GM23338 (cell line): Measurements from ENCODE around the gene TBC1D2B. TPM values are rescaled to one million over a fixed set of nuclear protein-coding genes. Genes with fewer than 3 reads are reported as not detected.

Experiments used
- ATAC-seq: fragments of 200-7000 bp; cut with Tn5 transposase; 3 replicates; pipeline ENCODE4 v1.9.1; 2020
- DNase-seq: peaks from one replicate; pipeline ENCODE4 v3.0.0-alpha.2; 2015; ENCODE audit warnings: low spot score
- H2AFZ ChIP-seq: fragments of 200-600 bp; sonication (generic); 2 replicates; pipeline ENCODE4 v1.8.0; 2016; ENCODE audit warnings: antibody characterized with exemption, mild to moderate bottlenecking, moderate library complexity
- H3F3A ChIP-seq: fragments of 200-600 bp; sonication (generic); replicated peaks from 2 replicates; pipeline ENCODE4 v1.8.0; 2017; ENCODE audit warnings: antibody characterized with exemption, mixed run types, low read depth
- H3K27ac ChIP-seq: fragments of 200-600 bp; sonication (generic); 2 replicates; pipeline ENCODE4 v1.6.1; 2016; ENCODE audit warnings: low read depth
- H3K27me3 ChIP-seq: fragments of 200-600 bp; sonication (generic); 2 replicates; pipeline ENCODE4 v1.8.0; 2016; ENCODE audit warnings: mild to moderate bottlenecking, mixed run types, moderate library complexity; ENCODE audit not compliant: insufficient read depth
- H3K36me3 ChIP-seq: fragments of 200-600 bp; sonication (generic); 2 replicates; pipeline ENCODE4 v1.8.0; 2016; ENCODE audit warnings: mild to moderate bottlenecking; ENCODE audit not compliant: insufficient read depth
- H3K4me1 ChIP-seq: fragments of 200-600 bp; sonication (generic); 2 replicates; pipeline ENCODE4 v1.8.0; 2016; ENCODE audit warnings: mild to moderate bottlenecking, moderate library complexity; ENCODE audit not compliant: insufficient read depth
- H3K4me2 ChIP-seq: fragments of 200-600 bp; sonication (generic); 2 replicates; pipeline ENCODE4 v1.7.1; 2017; ENCODE audit warnings: mixed run types
- H3K4me3 ChIP-seq: fragments of 200-600 bp; sonication (generic); 2 replicates; pipeline ENCODE4 v1.6.1; 2016; ENCODE audit warnings: mixed run types
- H3K79me2 ChIP-seq: fragments of 200-600 bp; sonication (generic); replicated peaks from 2 replicates; pipeline ENCODE4 v1.8.0; 2017; ENCODE audit warnings: mild to moderate bottlenecking; ENCODE audit not compliant: insufficient read depth
- H3K9me2 ChIP-seq: fragments of 200-600 bp; sonication (generic); 2 replicates; pipeline ENCODE4 v1.8.0; 2017; ENCODE audit not compliant: insufficient read depth
- H4K20me1 ChIP-seq: fragments of 200-600 bp; sonication (generic); replicated peaks from 2 replicates; pipeline ENCODE4 v1.8.0; 2017; ENCODE audit warnings: mild to moderate bottlenecking; ENCODE audit not compliant: insufficient read depth
- H3K27ac Mint-ChIP-seq: 2 replicates; pipeline ENCODE4 v1.8.0; 2020; ENCODE audit warnings: inconsistent platforms, mild to moderate bottlenecking, moderate library complexity, mixed read lengths
- H3K27me3 Mint-ChIP-seq: 3 replicates; pipeline ENCODE4 v1.8.0; 2022; ENCODE audit warnings: low read depth, mild to moderate bottlenecking, moderate library complexity, mixed read lengths, inconsistent platforms; ENCODE audit not compliant: insufficient read depth, poor library complexity
- H3K36me3 Mint-ChIP-seq: 3 replicates; pipeline ENCODE4 v1.8.0; 2021; ENCODE audit warnings: low read depth, mild to moderate bottlenecking, inconsistent platforms, moderate library complexity, mixed read lengths
- H3K4me1 Mint-ChIP-seq: 3 replicates; pipeline ENCODE4 v1.8.0; 2020; ENCODE audit warnings: mild to moderate bottlenecking, inconsistent platforms, mixed read lengths
- H3K4me3 Mint-ChIP-seq: 3 replicates; pipeline ENCODE4 v1.8.0; 2021; ENCODE audit warnings: moderate library complexity, mild to moderate bottlenecking, inconsistent platforms, mixed read lengths
- H3K9me3 Mint-ChIP-seq: 3 replicates; pipeline ENCODE4 v1.8.0; 2020; ENCODE audit warnings: moderate library complexity, mild to moderate bottlenecking, inconsistent platforms, mixed read lengths
- CREB1 ChIP-seq: fragments of 250-450 bp; sonication (Bioruptor Pico); IDR thresholded peaks from 2 replicates; pipeline ENCODE4 v1.5.0; 2020; ENCODE audit warnings: low read depth, mild to moderate bottlenecking, moderate library complexity
- EZH2 ChIP-seq: fragments of 200-600 bp; sonication (generic); IDR thresholded peaks from one replicate; pipeline ENCODE4 v1.8.0; 2017; ENCODE audit warnings: antibody characterized with exemption, mild to moderate bottlenecking, low read depth; ENCODE audit not compliant: unreplicated experiment
- EZH2phosphoT487 ChIP-seq: fragments of 200-600 bp; sonication (generic); IDR thresholded peaks from one replicate; pipeline ENCODE4 v1.8.1; 2018; ENCODE audit warnings: antibody characterized with exemption; ENCODE audit not compliant: unreplicated experiment
- JUNB ChIP-seq: IDR thresholded peaks from one replicate; pipeline ENCODE4 v1.6.1; 2016; ENCODE audit warnings: antibody characterized with exemption; ENCODE audit not compliant: unreplicated experiment
- NANOG ChIP-seq: IDR thresholded peaks from 2 replicates; pipeline ENCODE4 v1.6.1; 2016; ENCODE audit warnings: antibody characterized with exemption, borderline replicate concordance
- POLR2AphosphoS5 ChIP-seq: IDR thresholded peaks from 2 replicates; pipeline ENCODE4 v1.6.1; 2016; ENCODE audit warnings: antibody characterized with exemption, low read depth
- REST ChIP-seq: IDR thresholded peaks from one replicate; pipeline ENCODE4 v1.6.1; 2018; ENCODE audit warnings: antibody characterized with exemption; ENCODE audit not compliant: unreplicated experiment
- STAT1 ChIP-seq: IDR thresholded peaks from one replicate; pipeline ENCODE4 v1.6.1; 2016; ENCODE audit warnings: antibody characterized with exemption; ENCODE audit not compliant: unreplicated experiment
- ZNF114 ChIP-seq: fragments of 250-450 bp; sonication (Bioruptor Pico); IDR thresholded peaks from 2 replicates; pipeline ENCODE4 v1.5.0; 2020; ENCODE audit warnings: mild to moderate bottlenecking, moderate library complexity
- ZNF331 ChIP-seq: fragments of 250-450 bp; sonication (Bioruptor Pico); IDR thresholded peaks from 2 replicates; pipeline ENCODE4 v1.5.0; 2020; ENCODE audit warnings: low read depth, mild to moderate bottlenecking, moderate library complexity
- polyA plus RNA-seq: library from polyadenylated mRNA; unstranded; fragments of >200 nt; fragmentation: Nextera tagmentation; extraction: Ambion mirVana; gene quantifications from 2 replicates; pipeline ENCODE4 v1.2.1, GENCODE V29; 2016
- total RNA-seq: library from RNA; depleted of rRNA; stranded (reverse); fragments of >200 nt; shearing (Covaris generic); gene quantifications from 2 replicates; pipeline ENCODE4 v1.2.3, GENCODE V29; 2014
- TF ChIP-seq, protein P1 (sequence below): fragments of 250-450 bp; sonication (Bioruptor Pico); IDR thresholded peaks from 2 replicates; pipeline ENCODE4 v1.5.0; 2020; ENCODE audit warnings: mild to moderate bottlenecking, moderate library complexity
- TF ChIP-seq, protein P2 (sequence below), 2 experiments: fragments of 200-600 bp in 1 of 2; sonication (generic) in 1 of 2; conservative IDR thresholded peaks; 2 replicates each; pipeline versions ENCODE4 v1.5.1 to v1.6.1; 2016 to 2017; ENCODE audit warnings: antibody characterized with exemption in 2 of 2, low read depth in 2 of 2, mild to moderate bottlenecking in 2 of 2, moderate library complexity in 1 of 2
- TF ChIP-seq, protein P3 (sequence below): IDR thresholded peaks from 2 replicates; pipeline ENCODE4 v1.6.1; 2016; ENCODE audit warnings: antibody characterized with exemption

The TBC1D2B gene
- total and polyA plus RNA-seq, 2 experiments from 2014 or later, result 3.6 to 17.8 TPM

GRCh38 chr15:77992356-77993222 is 84.9 kb downstream of the TBC1D2B start:
- Mint-ChIP-seq H3K36me3 (peaks cover 2% of the 10 kb centered on the region; the same call in 1 of the 3 replicates), H3K27me3 (peaks cover 12% of the 10 kb centered on the region), H3K9me3 (no peaks in the 10 kb centered on the region; the same call in 2 of the 3 replicates), H3K27ac (no peak overlapping the region), H3K4me1 (peaks cover 19% of the 10 kb centered on the region), H3K4me3 (no peak overlapping the region; the same call in 2 of the 3 replicates)
- no peak overlapping the region for H2AFZ ChIP-seq
- H4K20me1 ChIP-seq, result no peaks in the 10 kb centered on the region
- H3K4me2 ChIP-seq, result no peak overlapping the region
- H3K36me3 ChIP-seq, result no peaks in the 10 kb centered on the region
- no peaks in the 10 kb centered on the region for H3K27me3 ChIP-seq
- DNase-seq, result no peak
- TF ChIP-seq EZH2phosphoT487 (no peak), JUNB (no peak), ZNF331 (CRISPR knock-in tag) (no peak), ZNF114 (CRISPR knock-in tag) (no peak), CREB1 (CRISPR knock-in tag) (no peak), NANOG (no peak), EZH2 (no peak), STAT1 (no peak), REST (no peak), POLR2AphosphoS5 (no peak)
- TF ChIP-seq, protein P1, sequence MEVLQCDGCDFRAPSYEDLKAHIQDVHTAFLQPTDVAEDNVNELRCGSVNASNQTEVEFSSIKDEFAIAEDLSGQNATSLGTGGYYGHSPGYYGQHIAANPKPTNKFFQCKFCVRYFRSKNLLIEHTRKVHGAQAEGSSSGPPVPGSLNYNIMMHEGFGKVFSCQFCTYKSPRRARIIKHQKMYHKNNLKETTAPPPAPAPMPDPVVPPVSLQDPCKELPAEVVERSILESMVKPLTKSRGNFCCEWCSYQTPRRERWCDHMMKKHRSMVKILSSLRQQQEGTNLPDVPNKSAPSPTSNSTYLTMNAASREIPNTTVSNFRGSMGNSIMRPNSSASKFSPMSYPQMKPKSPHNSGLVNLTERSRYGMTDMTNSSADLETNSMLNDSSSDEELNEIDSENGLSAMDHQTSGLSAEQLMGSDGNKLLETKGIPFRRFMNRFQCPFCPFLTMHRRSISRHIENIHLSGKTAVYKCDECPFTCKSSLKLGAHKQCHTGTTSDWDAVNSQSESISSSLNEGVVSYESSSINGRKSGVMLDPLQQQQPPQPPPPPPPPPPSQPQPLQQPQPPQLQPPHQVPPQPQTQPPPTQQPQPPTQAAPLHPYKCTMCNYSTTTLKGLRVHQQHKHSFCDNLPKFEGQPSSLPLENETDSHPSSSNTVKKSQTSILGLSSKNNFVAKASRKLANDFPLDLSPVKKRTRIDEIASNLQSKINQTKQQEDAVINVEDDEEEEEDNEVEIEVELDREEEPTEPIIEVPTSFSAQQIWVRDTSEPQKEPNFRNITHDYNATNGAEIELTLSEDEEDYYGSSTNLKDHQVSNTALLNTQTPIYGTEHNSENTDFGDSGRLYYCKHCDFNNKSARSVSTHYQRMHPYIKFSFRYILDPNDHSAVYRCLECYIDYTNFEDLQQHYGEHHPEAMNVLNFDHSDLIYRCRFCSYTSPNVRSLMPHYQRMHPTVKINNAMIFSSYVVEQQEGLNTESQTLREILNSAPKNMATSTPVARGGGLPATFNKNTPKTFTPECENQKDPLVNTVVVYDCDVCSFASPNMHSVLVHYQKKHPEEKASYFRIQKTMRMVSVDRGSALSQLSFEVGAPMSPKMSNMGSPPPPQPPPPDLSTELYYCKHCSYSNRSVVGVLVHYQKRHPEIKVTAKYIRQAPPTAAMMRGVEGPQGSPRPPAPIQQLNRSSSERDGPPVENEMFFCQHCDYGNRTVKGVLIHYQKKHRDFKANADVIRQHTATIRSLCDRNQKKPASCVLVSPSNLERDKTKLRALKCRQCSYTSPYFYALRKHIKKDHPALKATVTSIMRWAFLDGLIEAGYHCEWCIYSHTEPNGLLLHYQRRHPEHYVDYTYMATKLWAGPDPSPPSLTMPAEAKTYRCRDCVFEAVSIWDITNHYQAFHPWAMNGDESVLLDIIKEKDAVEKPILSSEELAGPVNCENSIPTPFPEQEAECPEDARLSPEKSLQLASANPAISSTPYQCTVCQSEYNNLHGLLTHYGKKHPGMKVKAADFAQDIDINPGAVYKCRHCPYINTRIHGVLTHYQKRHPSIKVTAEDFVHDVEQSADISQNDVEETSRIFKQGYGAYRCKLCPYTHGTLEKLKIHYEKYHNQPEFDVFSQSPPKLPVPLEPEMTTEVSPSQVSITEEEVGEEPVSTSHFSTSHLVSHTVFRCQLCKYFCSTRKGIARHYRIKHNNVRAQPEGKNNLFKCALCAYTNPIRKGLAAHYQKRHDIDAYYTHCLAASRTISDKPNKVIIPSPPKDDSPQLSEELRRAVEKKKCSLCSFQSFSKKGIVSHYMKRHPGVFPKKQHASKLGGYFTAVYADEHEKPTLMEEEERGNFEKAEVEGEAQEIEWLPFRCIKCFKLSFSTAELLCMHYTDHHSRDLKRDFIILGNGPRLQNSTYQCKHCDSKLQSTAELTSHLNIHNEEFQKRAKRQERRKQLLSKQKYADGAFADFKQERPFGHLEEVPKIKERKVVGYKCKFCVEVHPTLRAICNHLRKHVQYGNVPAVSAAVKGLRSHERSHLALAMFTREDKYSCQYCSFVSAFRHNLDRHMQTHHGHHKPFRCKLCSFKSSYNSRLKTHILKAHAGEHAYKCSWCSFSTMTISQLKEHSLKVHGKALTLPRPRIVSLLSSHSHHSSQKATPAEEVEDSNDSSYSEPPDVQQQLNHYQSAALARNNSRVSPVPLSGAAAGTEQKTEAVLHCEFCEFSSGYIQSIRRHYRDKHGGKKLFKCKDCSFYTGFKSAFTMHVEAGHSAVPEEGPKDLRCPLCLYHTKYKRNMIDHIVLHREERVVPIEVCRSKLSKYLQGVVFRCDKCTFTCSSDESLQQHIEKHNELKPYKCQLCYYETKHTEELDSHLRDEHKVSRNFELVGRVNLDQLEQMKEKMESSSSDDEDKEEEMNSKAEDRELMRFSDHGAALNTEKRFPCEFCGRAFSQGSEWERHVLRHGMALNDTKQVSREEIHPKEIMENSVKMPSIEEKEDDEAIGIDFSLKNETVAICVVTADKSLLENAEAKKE (CRISPR knock-in tag), result no peak
- TF ChIP-seq, protein P2, sequence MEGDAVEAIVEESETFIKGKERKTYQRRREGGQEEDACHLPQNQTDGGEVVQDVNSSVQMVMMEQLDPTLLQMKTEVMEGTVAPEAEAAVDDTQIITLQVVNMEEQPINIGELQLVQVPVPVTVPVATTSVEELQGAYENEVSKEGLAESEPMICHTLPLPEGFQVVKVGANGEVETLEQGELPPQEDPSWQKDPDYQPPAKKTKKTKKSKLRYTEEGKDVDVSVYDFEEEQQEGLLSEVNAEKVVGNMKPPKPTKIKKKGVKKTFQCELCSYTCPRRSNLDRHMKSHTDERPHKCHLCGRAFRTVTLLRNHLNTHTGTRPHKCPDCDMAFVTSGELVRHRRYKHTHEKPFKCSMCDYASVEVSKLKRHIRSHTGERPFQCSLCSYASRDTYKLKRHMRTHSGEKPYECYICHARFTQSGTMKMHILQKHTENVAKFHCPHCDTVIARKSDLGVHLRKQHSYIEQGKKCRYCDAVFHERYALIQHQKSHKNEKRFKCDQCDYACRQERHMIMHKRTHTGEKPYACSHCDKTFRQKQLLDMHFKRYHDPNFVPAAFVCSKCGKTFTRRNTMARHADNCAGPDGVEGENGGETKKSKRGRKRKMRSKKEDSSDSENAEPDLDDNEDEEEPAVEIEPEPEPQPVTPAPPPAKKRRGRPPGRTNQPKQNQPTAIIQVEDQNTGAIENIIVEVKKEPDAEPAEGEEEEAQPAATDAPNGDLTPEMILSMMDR (conservative IDR thresholded peaks at IDR 0.05; ENCODE audit: low read depth in 2 of 2), result no peak
- TF ChIP-seq, protein P3, sequence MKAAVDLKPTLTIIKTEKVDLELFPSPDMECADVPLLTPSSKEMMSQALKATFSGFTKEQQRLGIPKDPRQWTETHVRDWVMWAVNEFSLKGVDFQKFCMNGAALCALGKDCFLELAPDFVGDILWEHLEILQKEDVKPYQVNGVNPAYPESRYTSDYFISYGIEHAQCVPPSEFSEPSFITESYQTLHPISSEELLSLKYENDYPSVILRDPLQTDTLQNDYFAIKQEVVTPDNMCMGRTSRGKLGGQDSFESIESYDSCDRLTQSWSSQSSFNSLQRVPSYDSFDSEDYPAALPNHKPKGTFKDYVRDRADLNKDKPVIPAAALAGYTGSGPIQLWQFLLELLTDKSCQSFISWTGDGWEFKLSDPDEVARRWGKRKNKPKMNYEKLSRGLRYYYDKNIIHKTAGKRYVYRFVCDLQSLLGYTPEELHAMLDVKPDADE, result no peak
- no peaks in the 10 kb centered on the region for H3K4me1 ChIP-seq
- H3K79me2 ChIP-seq, result no peaks in the 10 kb centered on the region
- no peak overlapping the region for H3K4me3 ChIP-seq
- H3K9me2 ChIP-seq, result no peaks in the 10 kb centered on the region
- ATAC-seq, result no peak
- no peaks in the 10 kb centered on the region for H3F3A ChIP-seq
- no peak overlapping the region for H3K27ac ChIP-seq
